H1 (cell line): ENCODE measurements around the gene UGT1A3. TPM values are rescaled to one million over a fixed set of nuclear protein-coding genes. Genes with fewer than 3 reads are reported as not detected.

Experiments used
- CEBPB ChIP-seq: IDR thresholded peaks from 2 replicates; pipeline ENCODE4 v1.6.1; 2012; ENCODE audit warnings: low read depth, low read length
- POLR2AphosphoS5 ChIP-seq: IDR thresholded peaks from 2 replicates; pipeline ENCODE4 v1.6.1; 2011; ENCODE audit warnings: low read depth, low read length
- polyA plus RNA-seq, 7 experiments: library from polyadenylated mRNA; depleted of rRNA in 3 of 7; stranded (reverse) in 5 of 7; unstranded in 2 of 7; fragments of >200 nt in 5 of 7; fragments of 200-250 nt in 2 of 7; gene quantifications; 1 replicate in 5 of 7; 2 replicates in 1 of 7; 4 replicates in 1 of 7; pipeline versions ENCODE4 v1.2.1 to v1.2.3, GENCODE V29; 2011 to 2013; ENCODE audit warnings: missing spikeins in 2 of 7, mixed read lengths in 2 of 7
- total RNA-seq: library from RNA; stranded (reverse); fragmentation: NEBNext Ultra II Directional; extraction: Animal tissue kit (Norgen Biotek cat#: 25700); gene quantifications from 2 replicates; pipeline ENCODE4 v1.2.1, GENCODE V29; 2021

Gene UGT1A3
- total and polyA plus RNA-seq, 2 of the 8 experiments (the other 6 are each of a cell fraction or from before 2014, with no cell fraction given): not detected

- TF ChIP-seq CEBPB (no peak), POLR2AphosphoS5 (no peak)
Observed at GRCh38 chr2:233768076-233768475, 39.2 kb downstream of the UGT1A3 start (continued).
